Stimulated activated CD4-positive, alpha-beta T cell treated with anti-CD3 and anti-CD28 coated beads, Interleukin-1b, Interleukin-23, amount 100 ng/mL, for 4 hours (primary cell): ENCODE data around the gene ZNF649.

ENCODE experiments used
- DNase-seq, 2 donors: peaks; one replicate each; pipeline ENCODE4 v3.0.0-alpha.2; 2020; ENCODE audit warnings: low read depth in 2 of 2

The ZNF649 gene

DNA sequence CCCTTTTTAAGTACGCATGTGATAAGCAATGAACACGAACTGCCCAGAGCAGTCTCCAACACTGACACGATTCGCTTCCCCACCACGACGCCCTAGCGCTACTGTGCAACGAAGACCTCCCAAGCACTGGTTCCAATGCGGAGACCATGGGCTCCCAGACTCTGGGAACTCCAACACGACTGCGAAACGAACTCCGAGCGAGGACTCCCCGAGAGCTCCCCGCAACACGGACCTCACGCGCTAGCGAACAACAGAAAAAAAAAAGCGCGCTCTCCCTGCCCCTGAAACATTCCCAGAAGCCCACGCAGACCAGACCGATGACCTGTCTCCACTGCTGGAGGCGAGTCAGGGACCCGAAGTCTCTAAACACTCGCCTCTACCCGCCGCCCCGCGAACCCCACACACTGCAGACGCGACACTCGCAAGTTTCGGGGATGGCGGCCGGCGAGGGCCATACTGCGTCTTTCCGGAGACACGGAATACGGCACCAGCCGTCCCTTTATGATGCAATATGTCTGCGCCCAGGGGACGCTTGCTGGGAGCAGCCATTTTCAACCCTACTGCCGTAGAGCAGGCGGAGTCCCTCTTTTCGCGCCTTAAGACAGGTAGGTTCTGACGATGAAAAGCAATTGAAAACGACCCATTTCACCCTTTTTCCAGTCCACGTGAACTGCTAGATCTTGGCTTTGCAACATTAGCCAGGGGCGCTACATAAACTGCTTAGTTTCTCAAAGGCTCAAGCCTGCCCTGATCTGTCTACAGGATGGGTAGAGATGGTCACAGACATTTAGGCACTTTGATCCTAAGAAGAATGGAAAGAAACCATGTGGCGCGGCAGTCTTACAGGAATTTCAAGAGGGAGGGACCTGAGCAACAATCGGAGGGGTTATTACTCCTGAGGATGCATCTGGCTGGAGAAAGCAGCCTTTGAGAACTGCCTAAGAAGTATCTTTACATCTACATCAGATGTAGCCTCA, 17.0 kb downstream of the ZNF649 start, which contains the start of gene ZNF577:
ZNF577 (minus strand) TSS at position 430 of the 977 bp plus-strand sequence. CDS start 7,569 bp downstream, outside the sequence.
- peak; percentile 41 to 53 for DNase-seq

DNA sequence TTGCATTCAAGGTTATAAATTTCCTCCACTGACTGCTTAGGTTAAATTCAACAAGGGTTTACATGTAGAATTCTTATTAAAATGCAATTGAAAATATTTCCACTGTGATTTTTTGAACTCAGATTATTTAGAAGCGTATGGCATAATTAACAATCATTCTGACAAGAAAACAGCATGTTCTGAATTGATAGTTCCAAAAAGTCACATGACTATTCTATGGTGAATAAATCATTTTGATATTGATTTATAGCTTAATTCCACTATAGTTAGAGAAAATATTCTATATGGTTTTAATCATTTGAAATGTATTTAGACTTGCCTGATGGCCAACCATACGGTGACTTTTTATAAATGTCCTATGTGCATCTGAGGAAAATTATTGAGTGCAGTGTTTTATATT, 20.1 kb downstream of the ZNF649 start:
- DNase-seq, result no peak

DNA sequence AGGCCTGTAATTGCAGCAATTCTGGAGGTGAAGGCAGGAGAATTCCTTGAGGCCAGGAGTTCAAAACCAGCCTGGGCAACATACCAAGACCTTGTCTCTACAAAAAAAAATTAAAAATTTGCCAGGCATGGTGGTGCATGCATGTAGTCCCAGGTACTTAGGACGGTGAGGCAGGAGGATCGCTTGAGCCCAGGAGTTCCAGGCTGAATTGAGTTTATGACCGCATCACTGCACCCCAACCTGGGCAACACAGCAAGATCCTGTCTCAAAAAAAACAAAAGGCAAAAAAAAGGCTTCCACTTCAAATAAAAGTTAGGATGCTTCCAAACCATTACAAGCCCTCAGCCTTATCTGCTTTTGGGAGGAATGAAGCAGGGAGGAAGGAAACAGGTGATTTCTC, 22.3 kb downstream of the ZNF649 start:
- no peak for DNase-seq

DNA sequence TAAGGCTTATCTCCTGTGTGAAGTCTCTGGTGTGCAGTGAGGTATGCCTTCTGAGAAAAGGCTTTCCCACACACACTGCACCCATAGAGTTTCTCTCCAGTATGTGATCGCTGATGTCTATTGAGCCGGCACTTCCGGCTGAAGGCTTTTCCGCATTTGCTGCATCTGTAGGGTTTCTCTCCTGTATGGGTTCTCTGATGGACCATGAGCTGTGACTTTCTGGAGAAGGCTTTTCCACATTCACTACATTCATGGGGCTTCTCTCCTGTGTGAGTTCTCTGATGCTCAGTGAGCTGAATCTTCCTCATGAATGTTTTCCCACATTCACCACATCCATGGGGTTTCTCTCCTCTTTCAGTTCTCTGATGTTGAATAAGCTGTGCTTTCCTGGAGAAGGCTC, 31.7 kb downstream of the ZNF649 start:
- DNase-seq, result no peak

DNA sequence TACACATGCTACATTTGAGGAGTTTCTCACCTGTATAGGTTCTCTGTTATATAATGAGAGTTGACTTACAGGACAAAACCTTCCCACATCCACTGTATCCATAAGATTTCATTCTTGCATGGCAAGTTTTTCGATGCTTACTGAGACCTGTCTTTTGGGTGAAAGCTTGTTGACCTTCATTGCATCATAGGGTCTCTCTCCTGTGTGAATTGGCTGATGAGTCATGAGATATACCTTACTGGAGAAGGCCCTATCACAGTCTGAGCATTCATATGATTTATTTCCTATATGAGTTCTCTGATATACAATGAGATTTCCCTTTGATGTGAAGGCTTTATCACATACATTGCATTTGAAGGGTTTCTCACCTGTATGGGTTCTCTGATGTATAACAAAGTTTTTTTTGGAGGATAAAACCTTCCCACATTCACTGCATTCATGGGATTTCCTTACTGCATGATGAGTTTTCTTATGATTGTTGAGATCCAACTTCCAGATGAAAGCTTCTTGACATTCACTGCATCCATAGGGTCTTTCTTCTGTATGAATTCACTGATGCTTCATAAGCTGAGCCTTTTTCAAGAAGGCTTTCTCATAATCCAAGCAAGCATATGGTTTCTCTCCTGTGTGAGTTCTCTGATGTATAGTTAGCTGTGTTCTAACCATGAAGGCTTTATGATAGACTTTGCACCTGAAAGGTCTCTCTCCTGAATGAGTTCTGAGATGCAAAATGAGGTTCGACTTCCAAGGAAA, 42.8 kb downstream of the ZNF649 start:
- DNase-seq, result no peak
